Activated naive CD8-positive, alpha-beta T cell treated with anti-CD3 and anti-CD28 coated beads, Interleukin-2, amount 10 ng/mL, durations not matched to agents 7 days and 5 days (primary cell): ENCODE data around the gene KRTAP13-3. TPM values are rescaled to one million over a fixed set of nuclear protein-coding genes. Genes with fewer than 3 reads are reported as not detected.

Experiments
- ATAC-seq: fragments of 150-1000 bp; cut with Tn5 transposase; one replicate; pipeline ENCODE4 v1.10.0; 2021; ENCODE audit warnings: low read depth, moderate library complexity
- POLR2A ChIA-PET: fragments of 350-600 bp; sonication (Branson Sonifier 250); formaldehyde crosslinking; loops from one replicate; lab custom pipeline; 2021; ENCODE audit warnings: antibody characterized with exemption; lab: Charles Lee
- DNase-seq: peaks from one replicate; pipeline ENCODE4 v3.0.0; 2021
- H3K27ac Mint-ChIP-seq: one replicate; pipeline ENCODE4 v1.8.0; 2022; ENCODE audit warnings: mild to moderate bottlenecking, mixed read lengths
- H3K27me3 Mint-ChIP-seq: one replicate; pipeline ENCODE4 v1.8.0; 2022; ENCODE audit warnings: mild to moderate bottlenecking, moderate library complexity, mixed read lengths
- H3K36me3 Mint-ChIP-seq: one replicate; pipeline ENCODE4 v1.8.0; 2021; ENCODE audit warnings: mild to moderate bottlenecking, mixed read lengths
- H3K4me1 Mint-ChIP-seq: one replicate; pipeline ENCODE4 v1.8.0; 2021; ENCODE audit warnings: mixed read lengths
- H3K4me3 Mint-ChIP-seq: one replicate; pipeline ENCODE4 v1.8.0; 2022; ENCODE audit warnings: mild to moderate bottlenecking, moderate library complexity, mixed read lengths
- H3K9me3 Mint-ChIP-seq: one replicate; pipeline ENCODE4 v1.8.0; 2021; ENCODE audit warnings: mixed read lengths
- total RNA-seq, 2 experiments: library from RNA; stranded (reverse); gene quantifications; one replicate each; pipeline ENCODE4 v1.2.3, GENCODE V29; 2021

Gene KRTAP13-3, protein sequence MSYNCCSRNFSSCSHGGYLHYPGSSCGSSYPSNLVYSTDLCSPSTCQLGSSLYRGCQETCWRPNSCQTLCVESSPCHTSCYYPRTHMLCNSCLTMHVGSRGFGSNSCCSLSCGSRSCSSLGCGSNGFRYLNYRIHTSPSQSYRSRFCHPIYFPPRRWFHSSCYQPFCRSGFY
- not detected for total RNA-seq

DNA sequence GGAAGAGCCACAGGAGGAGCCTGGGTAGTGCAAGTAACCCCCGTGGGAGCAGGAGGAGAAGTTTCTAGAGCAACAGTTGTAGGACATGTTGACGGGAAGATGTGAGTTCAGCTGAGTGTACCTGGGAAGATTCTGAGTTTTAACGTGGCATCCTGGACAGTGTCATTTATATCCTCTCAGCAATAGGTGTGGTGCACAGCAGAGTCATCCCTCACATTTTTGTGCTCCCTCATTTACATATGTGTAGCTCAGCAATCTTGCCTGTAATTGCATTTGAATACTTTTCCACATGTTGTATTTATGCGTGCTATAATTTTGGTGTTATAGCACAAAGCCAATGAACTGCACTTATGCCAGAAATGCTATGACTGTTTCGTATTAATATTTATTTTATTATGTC lies at the start of gene KRTAP13-3:
TSS of gene KRTAP13-3 (minus strand) at position 101 of the 400 bp plus-strand sequence. CDS start at position 87, 14 bp downstream.
- POLR2A ChIA-PET = no interaction called here
- Mint-ChIP-seq H3K27ac (no peak within 1 kb of the TSS), H3K9me3 (no peaks in the 10 kb centered on the region), H3K27me3 (no peaks in the 10 kb centered on the region), H3K36me3 (no peaks in the 10 kb centered on the region), H3K4me1 (no peaks in the 10 kb centered on the region), H3K4me3 (no peak within 1 kb of the TSS)
- DNase-seq (no peak), ATAC-seq (no peak)

DNA sequence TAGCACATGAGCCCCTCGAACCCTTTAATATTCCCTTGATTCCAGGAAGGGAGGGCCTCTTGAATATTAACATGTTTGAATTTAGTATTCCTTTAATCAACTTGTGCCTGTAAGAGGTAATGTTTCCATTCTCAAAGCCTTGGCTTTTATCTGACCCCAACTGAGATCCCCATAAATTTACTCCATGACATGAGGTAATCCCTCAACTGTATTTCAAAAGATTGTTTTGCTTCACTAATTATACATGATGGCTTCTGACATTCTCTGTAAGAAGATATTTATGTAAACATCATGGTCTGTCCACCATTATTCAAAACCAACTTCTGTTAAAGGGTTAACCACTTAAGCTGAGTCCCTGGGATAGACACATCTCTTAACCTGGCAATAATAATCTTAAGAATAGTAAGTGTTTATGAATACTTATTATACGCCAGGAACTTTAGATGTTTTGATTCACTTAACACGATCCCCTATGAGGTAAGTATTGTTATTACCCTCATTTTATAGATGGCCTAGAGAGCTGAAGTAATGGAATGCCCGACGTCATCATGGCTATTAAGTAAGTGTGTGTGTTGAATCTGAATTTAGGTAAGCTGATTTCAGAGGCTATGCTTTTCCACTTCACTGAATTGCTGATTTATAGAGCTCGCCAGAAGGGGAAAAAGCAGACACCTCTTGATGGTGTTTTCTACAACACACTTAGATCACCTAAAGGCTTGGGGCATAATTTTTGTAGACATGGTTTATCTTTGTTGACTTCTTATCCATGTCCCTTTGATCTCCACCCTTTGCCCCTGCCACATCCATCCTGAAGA lies 43.4 kb upstream of the KRTAP13-3 start:
- DNase-seq (no peak), ATAC-seq (no peak)
- no peaks in the 10 kb centered on the region for H3K9me3 Mint-ChIP-seq
- H3K4me1 Mint-ChIP-seq = no peaks in the 10 kb centered on the region
- no peaks in the 10 kb centered on the region for H3K27me3 Mint-ChIP-seq
- POLR2A ChIA-PET = no interaction called here
- H3K27ac Mint-ChIP-seq = no peak overlapping the region
- H3K4me3 Mint-ChIP-seq = no peak overlapping the region
- no peaks in the 10 kb centered on the region for H3K36me3 Mint-ChIP-seq

DNA sequence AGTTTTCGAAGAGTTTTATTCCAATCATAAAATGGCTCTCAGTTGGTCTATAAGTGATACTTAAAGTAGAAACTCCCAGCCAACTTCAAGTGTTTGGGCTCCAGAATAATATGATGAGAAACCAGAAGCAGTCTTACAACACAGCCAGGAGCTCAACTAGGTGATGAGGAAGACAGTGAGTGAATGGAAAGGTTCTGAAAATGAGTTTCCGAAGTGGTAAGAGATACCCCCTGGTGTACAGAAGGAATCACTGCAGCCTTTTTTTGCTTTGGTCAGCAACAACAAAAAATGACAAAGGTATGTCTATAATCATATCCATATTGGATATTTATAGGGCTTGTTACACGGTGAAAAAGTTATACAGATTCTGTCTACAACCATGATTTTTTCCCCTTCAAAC lies 38.0 kb upstream of the KRTAP13-3 start:
- Mint-ChIP-seq H3K4me3 (no peak overlapping the region), H3K27me3 (no peaks in the 10 kb centered on the region), H3K36me3 (no peaks in the 10 kb centered on the region), H3K4me1 (no peaks in the 10 kb centered on the region), H3K9me3 (no peaks in the 10 kb centered on the region), H3K27ac (no peak overlapping the region)
- POLR2A ChIA-PET = no interaction called here
- DNase-seq (no peak), ATAC-seq (no peak)

DNA sequence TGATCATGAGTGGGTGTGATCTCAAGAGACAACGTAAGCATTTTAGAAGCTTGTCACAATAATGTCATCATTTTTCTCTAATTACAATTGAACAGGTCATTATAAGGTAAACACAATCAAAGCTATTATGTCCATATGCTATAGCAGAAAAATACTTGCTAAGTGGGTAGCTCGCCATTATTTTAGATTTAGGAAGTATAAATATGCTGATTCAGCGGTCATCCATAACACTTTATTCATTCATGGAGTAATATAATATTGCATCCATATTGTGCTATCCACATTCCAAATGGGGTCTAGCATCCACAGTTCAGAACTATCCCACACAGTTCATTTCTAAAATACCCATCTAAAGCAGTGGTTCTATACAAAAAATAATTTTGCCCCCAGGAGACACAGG lies 22.8 kb upstream of the KRTAP13-3 start:
- ATAC-seq = no peak
- Mint-ChIP-seq H3K36me3 (no peaks in the 10 kb centered on the region), H3K27ac (no peak overlapping the region), H3K9me3 (no peaks in the 10 kb centered on the region), H3K27me3 (peaks cover 2% of the 10 kb centered on the region), H3K4me1 (peaks cover 3% of the 10 kb centered on the region), H3K4me3 (no peak overlapping the region)
- DNase-seq = no peak
- POLR2A ChIA-PET = interaction anchor here (0.6 kb wide), 1 partner anchor 102 kb away, joined by 3 read pairs; no protein-coding TSS in a partner anchor

DNA sequence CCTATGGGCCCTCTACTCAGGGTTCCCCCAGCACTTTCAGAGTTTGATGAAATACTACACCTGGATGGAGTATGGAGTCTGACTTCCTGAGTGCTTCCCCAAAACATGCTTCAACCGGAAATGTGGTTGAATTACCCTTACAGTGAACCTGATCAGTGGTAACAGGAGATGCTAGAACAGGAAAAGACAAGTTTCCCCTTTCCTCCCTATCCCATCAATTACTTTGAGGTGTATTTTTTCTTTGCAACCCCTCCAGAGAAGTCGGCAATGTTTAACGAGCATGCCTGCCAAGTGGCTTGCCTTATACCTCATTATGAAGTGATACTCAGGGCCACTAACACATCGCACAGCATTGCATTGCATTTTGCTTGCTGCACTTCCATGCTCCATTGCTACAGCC lies 21.3 kb upstream of the KRTAP13-3 start:
- DNase-seq (no peak), ATAC-seq (no peak)
- Mint-ChIP-seq H3K4me3 (no peak overlapping the region), H3K36me3 (no peaks in the 10 kb centered on the region), H3K27ac (no peak overlapping the region), H3K27me3 (no peaks in the 10 kb centered on the region), H3K4me1 (peaks cover 3% of the 10 kb centered on the region), H3K9me3 (no peaks in the 10 kb centered on the region)
- POLR2A ChIA-PET = no interaction called here

DNA sequence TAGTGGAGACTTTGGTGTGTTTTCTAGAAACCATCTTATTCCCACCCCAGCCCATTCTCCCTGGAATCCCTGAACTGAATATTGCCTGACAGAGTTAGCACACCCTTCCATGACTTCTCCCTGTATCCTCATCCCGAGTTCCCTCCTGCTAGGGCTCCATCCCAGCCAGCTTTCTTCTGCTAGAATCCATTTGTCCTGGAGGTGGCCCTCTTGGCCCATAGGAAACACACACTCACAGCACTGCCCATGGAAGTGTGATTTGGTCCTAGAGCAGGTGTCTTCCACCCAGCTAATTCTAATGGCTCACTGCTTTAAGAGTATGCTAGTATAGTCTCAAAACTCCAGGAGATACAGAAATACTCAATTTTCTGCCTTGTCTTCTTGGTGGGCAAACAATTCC lies 18.5 kb upstream of the KRTAP13-3 start:
- no peak overlapping the region for H3K27ac Mint-ChIP-seq
- no peaks in the 10 kb centered on the region for H3K9me3 Mint-ChIP-seq
- no peak overlapping the region for H3K4me3 Mint-ChIP-seq
- POLR2A ChIA-PET = no interaction called here
- DNase-seq (no peak), ATAC-seq (no peak)
- peaks cover 3% of the 10 kb centered on the region for H3K4me1 Mint-ChIP-seq
- H3K36me3 Mint-ChIP-seq = no peaks in the 10 kb centered on the region
- no peaks in the 10 kb centered on the region for H3K27me3 Mint-ChIP-seq

DNA sequence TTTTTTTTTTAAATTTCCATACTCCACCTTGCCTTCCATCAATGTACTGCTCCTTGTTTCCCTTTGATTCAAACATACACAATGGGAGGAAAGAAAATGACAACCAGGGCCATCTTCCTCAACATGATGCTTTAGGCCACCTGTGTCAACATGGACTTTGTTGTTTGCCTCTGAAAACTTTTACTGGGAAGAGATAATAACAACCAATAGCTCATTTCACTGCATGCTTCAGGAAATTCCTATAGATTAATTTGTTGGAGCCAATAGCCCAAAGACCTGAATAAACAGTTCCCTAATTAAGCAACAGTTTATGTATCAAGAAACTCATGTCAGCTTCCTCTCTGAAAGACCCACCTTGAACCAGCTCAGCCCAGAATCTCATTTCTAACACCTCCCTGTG lies 17.5 kb upstream of the KRTAP13-3 start:
- H3K27me3 Mint-ChIP-seq = no peaks in the 10 kb centered on the region
- DNase-seq = no peak
- ATAC-seq = no peak
- H3K27ac Mint-ChIP-seq = no peak overlapping the region
- POLR2A ChIA-PET = no interaction called here
- no peak overlapping the region for H3K4me3 Mint-ChIP-seq
- H3K4me1 Mint-ChIP-seq = peaks cover 3% of the 10 kb centered on the region
- no peaks in the 10 kb centered on the region for H3K36me3 Mint-ChIP-seq
- no peaks in the 10 kb centered on the region for H3K9me3 Mint-ChIP-seq

DNA sequence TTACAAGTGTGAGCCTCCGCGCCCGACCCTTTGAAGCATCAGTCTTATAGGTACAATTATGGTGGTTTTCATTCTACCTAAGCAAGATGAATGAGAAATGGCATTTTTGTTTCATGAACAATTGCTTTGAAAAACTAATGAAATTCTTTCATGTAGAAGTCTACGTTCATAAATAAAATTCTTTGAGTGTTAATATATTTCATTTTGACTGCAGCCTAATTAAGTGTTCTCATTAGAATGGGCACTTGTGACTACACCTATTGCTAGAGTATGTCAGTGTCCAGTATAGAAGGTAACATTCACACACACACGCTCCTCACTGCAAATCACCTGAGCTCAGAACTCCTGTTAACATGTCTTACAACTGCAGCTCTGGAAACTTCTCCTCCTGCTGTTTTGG lies 14.2 kb upstream of the KRTAP13-3 start, which contains the start of gene KRTAP15-1:
TSS of gene KRTAP15-1 (plus strand) at position 301 of the 400 bp plus-strand sequence. CDS start at position 354, 53 bp downstream.
- no peak for ATAC-seq
- no peak for DNase-seq
- Mint-ChIP-seq H3K27me3 (no peaks in the 10 kb centered on the region), H3K9me3 (no peaks in the 10 kb centered on the region), H3K36me3 (no peaks in the 10 kb centered on the region), H3K4me1 (no peaks in the 10 kb centered on the region), H3K4me3 (no peak within 1 kb of the TSS), H3K27ac (no peak within 1 kb of the TSS)
- POLR2A ChIA-PET = no interaction called here

DNA sequence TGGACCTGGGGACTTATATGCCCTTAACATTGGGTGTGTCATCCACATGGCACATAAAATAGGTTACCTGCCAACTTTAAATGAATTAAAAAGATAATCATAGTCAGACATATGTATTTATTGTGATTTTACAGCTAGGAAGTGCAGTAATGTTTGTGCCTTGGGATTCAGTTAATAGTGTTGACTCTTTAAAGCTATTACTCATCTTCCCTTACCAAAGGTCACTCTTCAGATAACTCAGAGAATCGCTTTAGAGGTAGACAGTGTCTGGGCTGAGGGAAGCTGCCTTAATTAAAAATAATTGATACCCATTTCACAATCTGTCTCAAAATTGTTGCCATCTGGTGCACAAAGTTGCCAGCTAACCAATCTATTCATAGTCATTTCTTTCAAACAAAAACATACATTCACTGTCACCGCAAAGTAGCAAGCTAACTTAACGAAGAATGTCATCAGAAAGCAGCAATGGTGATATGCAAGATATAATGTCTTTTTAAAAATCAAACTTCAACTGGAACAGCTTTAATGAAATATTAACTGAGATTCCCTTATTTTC lies 11.4 kb upstream of the KRTAP13-3 start:
- Mint-ChIP-seq H3K27me3 (peaks cover 4% of the 10 kb centered on the region), H3K4me3 (no peak overlapping the region), H3K9me3 (no peaks in the 10 kb centered on the region), H3K4me1 (no peaks in the 10 kb centered on the region), H3K27ac (no peak overlapping the region), H3K36me3 (no peaks in the 10 kb centered on the region)
- no peak for ATAC-seq
- POLR2A ChIA-PET = no interaction called here
- no peak for DNase-seq

DNA sequence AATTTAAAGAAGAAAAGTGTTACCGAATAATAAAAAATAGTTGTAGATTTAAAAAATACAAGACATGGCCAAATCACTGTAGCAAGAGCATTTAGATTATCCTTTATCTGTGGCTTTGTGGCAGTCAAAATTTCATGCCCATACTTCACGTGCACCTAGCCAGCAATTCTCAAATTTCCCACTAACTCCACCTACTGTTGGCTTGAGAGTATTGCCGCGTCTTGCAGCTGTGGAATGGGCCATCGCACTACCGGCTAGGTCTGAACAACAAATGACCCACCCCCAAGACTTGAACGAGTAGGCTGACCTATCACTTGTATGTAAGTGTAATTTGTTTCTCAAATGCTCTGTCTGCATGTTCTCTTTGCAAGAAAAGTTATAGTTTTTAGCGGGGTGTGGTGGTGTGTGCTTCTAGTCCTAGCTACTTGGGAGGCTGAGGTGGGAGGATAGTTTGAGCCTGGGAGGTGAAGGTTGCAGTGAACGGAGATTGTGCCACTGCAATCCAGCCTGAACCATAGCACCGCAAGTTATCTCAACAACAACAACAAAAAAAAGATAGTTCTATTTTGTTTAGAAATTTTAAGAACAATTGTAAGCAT lies 8.4 kb upstream of the KRTAP13-3 start:
- no peak overlapping the region for H3K4me3 Mint-ChIP-seq
- H3K27me3 Mint-ChIP-seq = peaks cover 4% of the 10 kb centered on the region

DNA sequence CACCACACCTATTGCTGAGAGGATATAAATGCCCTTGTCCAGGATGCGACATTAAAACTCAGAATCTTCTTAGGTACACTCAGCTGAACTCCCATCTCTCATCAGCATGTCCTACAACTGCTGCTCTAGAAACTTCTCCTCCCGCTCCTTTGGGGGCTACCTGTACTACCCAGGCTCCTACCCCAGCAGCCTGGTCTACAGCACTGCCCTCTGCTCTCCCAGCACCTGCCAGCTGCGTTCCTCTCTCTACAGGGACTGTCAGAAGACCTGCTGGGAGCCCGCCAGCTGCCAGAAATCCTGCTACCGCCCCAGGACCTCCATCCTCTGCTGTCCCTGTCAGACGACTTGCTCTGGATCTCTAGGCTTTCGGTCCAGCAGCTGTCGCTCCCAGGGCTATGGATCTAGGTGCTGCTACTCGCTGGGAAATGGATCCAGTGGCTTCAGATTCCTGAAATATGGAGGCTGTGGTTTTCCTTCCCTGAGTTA lies 4.5 kb upstream of the KRTAP13-3 start, which contains the start of gene KRTAP13-4:
TSS of gene KRTAP13-4 (plus strand) at position 51 of the 486 bp plus-strand sequence. CDS start at position 107, 56 bp downstream.
- Mint-ChIP-seq H3K4me3 (no peak within 1 kb of the TSS), H3K27ac (no peak within 1 kb of the TSS), H3K36me3 (no peaks in the 10 kb centered on the region), H3K9me3 (no peaks in the 10 kb centered on the region), H3K27me3 (peaks cover 4% of the 10 kb centered on the region), H3K4me1 (no peaks in the 10 kb centered on the region)
- DNase-seq (no peak), ATAC-seq (no peak)
- POLR2A ChIA-PET = no interaction called here

More for the DNA sequence above, 8.4 kb upstream of the KRTAP13-3 start:
- Mint-ChIP-seq H3K27ac (no peak overlapping the region), H3K36me3 (no peaks in the 10 kb centered on the region), H3K9me3 (no peaks in the 10 kb centered on the region), H3K4me1 (no peaks in the 10 kb centered on the region)
- POLR2A ChIA-PET = no interaction called here
- DNase-seq = no peak
- ATAC-seq = peak; percentile 47

DNA sequence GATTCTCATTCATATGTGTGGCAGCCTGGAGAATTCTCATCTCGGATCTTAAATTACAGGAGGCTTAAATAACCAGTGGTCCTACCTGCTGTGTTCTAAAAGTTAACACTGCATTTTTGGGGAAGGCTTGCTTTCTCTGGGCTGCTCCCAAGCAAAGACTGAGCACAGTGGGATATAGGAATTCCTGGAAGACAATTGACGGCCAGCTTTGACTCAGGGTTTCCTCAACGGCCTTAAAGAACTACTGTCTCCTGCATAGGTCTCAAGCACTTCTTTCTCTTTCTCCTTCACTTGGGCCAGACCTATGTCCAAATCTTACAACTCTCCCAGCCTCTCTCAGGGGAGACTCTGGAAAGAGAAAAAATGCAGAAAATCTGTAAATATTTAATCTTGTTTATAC lies 1.0 kb upstream of the KRTAP13-3 start:
- H3K4me3 Mint-ChIP-seq = no peak overlapping the region
- POLR2A ChIA-PET = no interaction called here
- H3K4me1 Mint-ChIP-seq = no peaks in the 10 kb centered on the region
- no peaks in the 10 kb centered on the region for H3K9me3 Mint-ChIP-seq
- no peaks in the 10 kb centered on the region for H3K27me3 Mint-ChIP-seq
- H3K36me3 Mint-ChIP-seq = no peaks in the 10 kb centered on the region
- DNase-seq = no peak
- H3K27ac Mint-ChIP-seq = no peak overlapping the region
- ATAC-seq = no peak

DNA sequence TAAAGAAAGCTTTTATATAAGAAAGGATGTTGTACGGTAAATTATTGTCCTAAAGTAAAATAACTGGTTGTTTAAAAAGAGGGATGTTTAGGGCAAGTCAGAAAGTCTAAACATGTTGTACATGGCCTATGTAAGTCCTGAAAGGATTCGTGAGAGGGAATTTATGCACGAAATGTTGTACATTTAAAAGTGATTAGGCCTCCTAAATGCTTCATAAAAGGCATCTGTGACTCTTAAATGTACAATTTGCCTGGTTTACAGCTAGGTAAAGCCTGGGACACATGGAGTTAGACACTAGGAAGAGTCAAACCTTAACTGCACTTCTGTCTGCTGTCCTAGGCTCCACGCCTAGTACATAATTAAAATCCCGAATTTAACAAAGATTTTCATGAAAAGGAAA lies 9.7 kb downstream of the KRTAP13-3 start:
- POLR2A ChIA-PET = no interaction called here
- H3K36me3 Mint-ChIP-seq = no peaks in the 10 kb centered on the region
- peaks cover 4% of the 10 kb centered on the region for H3K9me3 Mint-ChIP-seq
- ATAC-seq (no peak), DNase-seq (no peak)
- H3K4me3 Mint-ChIP-seq = no peak overlapping the region
- no peaks in the 10 kb centered on the region for H3K4me1 Mint-ChIP-seq
- H3K27ac Mint-ChIP-seq = no peak overlapping the region
- H3K27me3 Mint-ChIP-seq = no peaks in the 10 kb centered on the region
